Left kidney (tissue), 8 donors: Measurements from ENCODE around the gene MCEMP1. TPM values are rescaled to one million over a fixed set of nuclear protein-coding genes. Genes with fewer than 3 reads are reported as not detected.
A peak's percentile ranks its signal among the peaks of the same experiment; 100 is the strongest.

Experiments used
- DNase-seq: peaks from one replicate; pipeline ENCODE4 v3.0.0-alpha.2; 2013
- long read RNA-seq, 8 donors: transcript quantifications; one replicate each; lab custom pipeline, GENCODE V29; 2026
- polyA plus RNA-seq: library from polyadenylated mRNA; unstranded; fragments of 120-200 nt; gene quantifications from one replicate; pipeline ENCODE4 v1.2.1, GENCODE V29; 2013; ENCODE audit not compliant: insufficient read length

Gene MCEMP1
- polyA plus RNA-seq: not detected
- long read RNA-seq, donor 1: 0 reads
- long read RNA-seq, donor 2: 0 reads
- long read RNA-seq, donor 3: 0 reads
- long read RNA-seq, donor 4: 0 reads
- long read RNA-seq, donor 5, partial matches to known transcripts: 0 of 1 reads
- long read RNA-seq, donor 5, other reads (novel, unspliced or antisense): 0 of 1 reads
- long read RNA-seq, donor 6: 0 reads
- long read RNA-seq, donor 7: 0 reads
- long read RNA-seq, donor 8: 0 reads

GRCh38 chr19:7676854-7677253 lies at the start of gene MCEMP1:
MCEMP1 (plus strand) TSS chr19:7677090; CDS start chr19:7677121, 31 bp downstream.
- DNase-seq: no peak

GRCh38 chr19:7627166-7627565 lies 49.7 kb upstream of the MCEMP1 start:
- no peak for DNase-seq

- DNase-seq: no peak
Measured at GRCh38 chr19:7628589-7629311, 48.1 kb upstream of the MCEMP1 start.

GRCh38 chr19:7629347-7630054 lies 47.4 kb upstream of the MCEMP1 start, which contains the start of the genes PET100 and XAB2:
PET100 (plus strand) TSS chr19:7629793; CDS start chr19:7629834, 41 bp downstream.
XAB2 (minus strand) TSS chr19:7629545; CDS start chr19:7629527, 18 bp downstream.
- peak; percentile 98 for DNase-seq

- no peak for DNase-seq
Measured at GRCh38 chr19:7631577-7631976, 45.3 kb upstream of the MCEMP1 start.

- no peak for DNase-seq
Measured at GRCh38 chr19:7632340-7633203, 44.3 kb upstream of the MCEMP1 start.

GRCh38 chr19:7633698-7634097 lies 43.2 kb upstream of the MCEMP1 start, which contains the start of gene PCP2:
PCP2 (minus strand) TSS chr19:7633719; CDS start chr19:7633457, 262 bp downstream.
- no peak for DNase-seq

- no peak for DNase-seq
Measured at GRCh38 chr19:7635670-7636069, 41.2 kb upstream of the MCEMP1 start.

GRCh38 chr19:7636317-7636690 lies 40.6 kb upstream of the MCEMP1 start:
- no peak for DNase-seq

- DNase-seq: peak; percentile 61
Measured at GRCh38 chr19:7636691-7637373, 40.1 kb upstream of the MCEMP1 start, which contains the start of gene STXBP2. STXBP2 (plus strand) TSS chr19:7637110; CDS start chr19:7637150, 40 bp downstream.

- no peak for DNase-seq
Measured at GRCh38 chr19:7637374-7638256, 39.3 kb upstream of the MCEMP1 start.

GRCh38 chr19:7638802-7639465 lies 38.0 kb upstream of the MCEMP1 start:
- no peak for DNase-seq

GRCh38 chr19:7639863-7640348 lies 37.0 kb upstream of the MCEMP1 start:
- no peak for DNase-seq

GRCh38 chr19:7640803-7641202 lies 36.1 kb upstream of the MCEMP1 start:
- no peak for DNase-seq

- no peak for DNase-seq
Measured at GRCh38 chr19:7641290-7642276, 35.3 kb upstream of the MCEMP1 start.

- DNase-seq: no peak
Measured at GRCh38 chr19:7642295-7643030, 34.4 kb upstream of the MCEMP1 start.

GRCh38 chr19:7643031-7643415 lies 33.9 kb upstream of the MCEMP1 start:
- no peak for DNase-seq
